Activated CD4-positive, alpha-beta T cell treated with anti-CD3 and anti-CD28 coated beads, Interleukin-2, amount 50 U/mL, for 16 hours (primary cell): Measurements from ENCODE around the gene S100A2.
"Not testable (repeated sequence)": the region's sequence is repeated elsewhere in the genome, so short reads cannot be mapped to it uniquely, and the experiment has no call there.

ENCODE experiments used
- DNase-seq: peaks from one replicate; pipeline ENCODE4 v3.0.0-alpha.2; 2020

The S100A2 gene

GRCh38 chr1:153588033-153588432 lies 22.4 kb upstream of the S100A2 start:
- DNase-seq, result not testable (repeated sequence)

GRCh38 chr1:153587314-153587713 lies 21.7 kb upstream of the S100A2 start:
- no peak for DNase-seq

DNA sequence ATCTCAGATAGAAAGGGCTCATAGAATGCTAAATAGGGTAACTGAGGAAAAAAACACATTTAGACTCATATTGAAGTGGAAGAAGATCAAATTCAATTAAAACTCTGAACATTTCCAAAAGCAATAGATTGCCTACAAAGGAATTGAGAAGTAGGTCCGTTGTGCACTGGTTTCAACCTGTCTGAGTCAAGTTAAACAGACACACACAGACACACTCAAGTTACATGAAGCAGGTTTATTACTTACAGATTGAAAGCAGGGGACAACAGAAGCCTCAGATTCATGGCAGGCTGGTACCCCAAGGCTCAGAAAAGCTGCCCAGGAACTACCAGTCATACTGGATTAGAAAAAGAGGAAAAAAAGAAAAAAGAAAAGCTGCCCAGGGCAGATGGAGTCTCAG lies 20.7 kb upstream of the S100A2 start:
- DNase-seq, result no peak

- DNase-seq, result no peak
These were observed 19.4 kb upstream of the S100A2 start for GRCh38 chr1:153585006-153585405.

GRCh38 chr1:153583976-153584375 lies 18.3 kb upstream of the S100A2 start:
- no peak for DNase-seq

- not testable (repeated sequence) for DNase-seq
These were observed 17.9 kb upstream of the S100A2 start for GRCh38 chr1:153583514-153583913.

DNA sequence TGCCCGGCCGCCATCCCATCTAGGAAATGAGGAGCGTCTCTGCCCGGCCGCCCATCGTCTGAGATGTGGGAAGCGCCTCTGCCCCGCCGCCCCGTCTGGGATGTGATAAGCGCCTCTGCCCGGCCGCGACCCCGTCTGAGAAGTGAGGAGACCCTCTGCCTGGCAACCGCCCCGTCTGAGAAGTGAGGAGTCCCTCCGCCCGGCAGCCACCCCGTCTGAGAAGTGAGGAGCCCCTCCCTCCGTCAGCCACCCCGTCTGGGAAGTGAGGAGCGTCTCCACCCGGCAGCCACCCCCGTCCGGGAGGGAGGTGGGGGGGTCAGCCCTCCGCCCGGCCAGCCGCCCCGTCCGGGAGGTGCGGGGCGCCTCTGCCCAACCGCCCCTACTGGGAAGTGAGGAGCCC lies 17.2 kb upstream of the S100A2 start:
- DNase-seq, result not testable (repeated sequence)

DNA sequence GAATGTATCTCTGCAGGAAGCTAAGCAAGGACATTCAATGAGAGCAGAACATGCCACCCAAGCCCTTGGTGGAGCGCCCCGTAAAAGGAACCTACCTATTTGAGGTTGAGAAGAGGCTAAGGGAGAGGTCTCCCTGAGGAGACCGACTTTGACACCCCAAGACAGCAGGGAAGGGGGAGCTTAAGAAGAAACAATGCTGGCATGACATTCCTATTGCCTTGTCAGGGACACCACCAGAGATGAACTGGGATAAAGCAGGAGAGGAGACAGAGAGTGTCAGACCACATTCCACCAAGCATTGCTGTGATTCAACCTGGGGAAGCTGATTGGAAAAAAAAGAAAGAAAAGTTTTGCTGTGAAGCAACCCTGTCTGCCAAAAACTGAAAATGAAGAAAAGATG lies 13.3 kb upstream of the S100A2 start:
- DNase-seq, result no peak

DNA sequence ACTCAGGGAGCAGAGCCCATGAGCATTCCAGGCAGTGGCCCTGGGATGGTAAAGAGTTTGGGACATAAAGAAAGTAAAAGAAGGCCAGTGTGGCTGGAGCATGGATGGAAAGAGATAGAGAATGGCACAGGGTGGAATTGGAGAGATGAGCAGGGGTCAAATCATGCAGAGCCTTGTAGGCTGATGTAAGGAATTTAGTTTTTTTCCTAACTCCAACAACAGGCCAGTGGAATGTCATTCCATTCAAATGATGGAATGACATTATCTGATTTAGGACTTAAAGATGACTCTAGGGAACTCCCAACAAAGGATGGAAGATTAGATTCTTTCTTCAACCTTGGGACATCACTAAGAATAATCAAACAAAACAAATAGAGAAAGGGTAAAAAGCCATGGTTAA lies 12.8 kb upstream of the S100A2 start:
- DNase-seq, result no peak

- no peak for DNase-seq
These were observed 12.0 kb upstream of the S100A2 start for GRCh38 chr1:153577624-153578051.

- DNase-seq, result no peak
These were observed 11.5 kb upstream of the S100A2 start for GRCh38 chr1:153577138-153577537.

- DNase-seq, result not testable (repeated sequence)
These were observed 9.9 kb upstream of the S100A2 start for GRCh38 chr1:153575497-153575896.

DNA sequence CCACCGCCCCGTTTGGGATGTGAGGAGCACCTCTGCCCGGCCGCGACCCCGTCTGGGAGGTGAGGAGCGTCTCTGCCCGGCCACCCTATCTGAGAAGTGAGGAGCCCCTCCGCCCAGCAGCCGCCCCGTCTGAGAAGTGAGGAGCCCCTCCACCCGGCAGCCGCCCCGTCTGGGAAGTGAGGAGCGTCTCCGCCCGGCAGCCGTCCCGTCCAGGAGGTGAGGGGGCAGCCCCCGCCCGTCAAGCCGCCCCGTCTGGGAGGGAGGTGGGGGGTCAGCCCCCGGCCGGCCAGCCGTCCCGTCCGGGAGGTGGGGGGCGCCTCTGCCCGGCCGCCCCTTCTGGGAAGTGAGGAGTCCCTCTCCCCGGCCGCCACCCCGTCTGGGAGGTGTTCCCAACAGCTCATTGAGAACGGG lies 9.4 kb upstream of the S100A2 start:
- DNase-seq, result not testable (repeated sequence)

GRCh38 chr1:153573351-153573750 lies 7.7 kb upstream of the S100A2 start:
- DNase-seq, result no peak

- peak; percentile 78 for DNase-seq
These were observed 6.9 kb upstream of the S100A2 start for GRCh38 chr1:153572569-153573015.

DNA sequence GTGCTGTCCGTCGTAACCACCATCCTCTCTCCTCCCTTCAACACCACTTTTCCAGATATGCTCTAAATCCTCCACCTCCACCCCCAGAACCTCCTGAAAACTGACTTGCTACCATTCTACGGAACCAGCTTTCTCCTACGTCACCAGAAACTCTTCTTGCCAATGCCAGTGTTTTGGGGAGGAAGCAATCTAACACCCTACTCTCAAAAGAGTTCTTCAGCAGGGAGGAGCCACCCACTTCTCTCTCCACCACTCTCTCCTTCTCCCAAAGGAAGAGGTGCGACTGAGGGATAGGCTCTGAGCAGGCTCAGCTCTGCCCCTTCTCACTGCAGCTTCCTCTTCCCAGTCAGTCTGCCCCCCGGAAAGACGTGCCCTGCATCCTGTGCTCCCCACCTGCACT lies 6.1 kb upstream of the S100A2 start:
- no peak for DNase-seq

GRCh38 chr1:153570874-153571273 lies 5.2 kb upstream of the S100A2 start:
- no peak for DNase-seq

GRCh38 chr1:153569465-153569864 lies 3.8 kb upstream of the S100A2 start:
- DNase-seq, result no peak

GRCh38 chr1:153568367-153569099 lies 2.9 kb upstream of the S100A2 start:
- DNase-seq, result peak; percentile 89

- peak; percentile 54 for DNase-seq
These were observed 2.1 kb upstream of the S100A2 start for GRCh38 chr1:153567621-153568366.

GRCh38 chr1:153566414-153567371 lies 1.0 kb upstream of the S100A2 start:
- DNase-seq, result peak; percentile 95

GRCh38 chr1:153563991-153564390 lies 1.7 kb downstream of the S100A2 start:
- DNase-seq, result no peak

GRCh38 chr1:153563483-153563901 lies 2.2 kb downstream of the S100A2 start:
- no peak for DNase-seq
